ENCODE measurements around the gene MAST2. TPM values are rescaled to one million over a fixed set of nuclear protein-coding genes. Genes with fewer than 3 reads are reported as not detected.
A peak's percentile ranks its signal among the peaks of the same experiment; 100 is the strongest.

Gene MAST2
- total and polyA plus RNA-seq, 9 of the 15 experiments (the other 6 are each of a cell fraction or from before 2014, with no cell fraction given): 0.73 to 32.0 (median 17.8) TPM

DNA sequence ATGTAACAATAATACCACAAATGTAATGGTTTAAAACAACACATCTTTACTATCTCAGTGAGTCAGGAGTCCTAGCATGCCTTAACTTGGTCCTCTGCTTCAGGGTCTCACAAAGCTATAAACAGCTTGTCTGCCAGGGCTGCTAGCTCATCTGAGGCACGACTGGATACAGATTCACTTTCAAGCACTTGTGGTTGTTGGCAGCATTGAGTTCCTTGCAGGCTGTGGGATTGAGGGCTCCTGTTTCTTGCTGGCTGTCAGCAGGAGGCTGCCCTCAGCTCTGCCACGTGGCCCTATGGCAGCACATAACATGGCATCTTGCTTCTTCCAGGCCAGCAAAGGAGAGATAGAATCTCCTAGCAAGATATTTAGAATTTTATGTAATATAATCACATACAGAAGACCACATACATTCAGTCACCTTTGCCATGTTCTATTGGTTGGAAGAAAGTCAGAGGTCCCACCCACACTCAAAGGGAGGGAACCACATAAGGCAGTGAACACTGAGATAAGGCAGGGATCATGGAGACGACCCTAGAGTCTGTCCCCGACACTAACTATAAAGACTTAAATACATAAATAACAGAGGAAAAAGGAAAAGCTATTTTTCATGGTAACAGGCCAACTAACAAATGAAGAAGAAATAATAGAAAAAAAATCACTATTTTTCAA is 34.0 kb upstream of the MAST2 start:
- H3K4me3 ChIP-seq: no peak overlapping the region
- intact Hi-C loops (cut with micrococcal nuclease): no loop called here
- WGBS (ENCODE audit: insufficient coverage, low coverage, missing lambda C conversion rate): 2% methylated on average over 4 of the region's 4 CpGs
- H2AFZ ChIP-seq (ENCODE audit: low read depth, low read length): peak overlapping the region; percentile 98
- no peaks in the 10 kb centered on the region for H3K27me3 ChIP-seq (ENCODE audit: control insufficient read depth in 2 of 2, insufficient read depth in 2 of 2, low read length in 2 of 2)
- H3K4me1 ChIP-seq (replicated peaks in 1 of 2; ENCODE audit: control insufficient read depth in 2 of 2, insufficient read depth in 2 of 2, low read length in 2 of 2): peaks cover 5 to 10% of the 10 kb centered on the region in 2 experiments; a peak in 4 of 5 replicates
- H3K9me1 ChIP-seq (ENCODE audit: control insufficient read depth, insufficient read depth, low read length): no peaks in the 10 kb centered on the region
- peak overlapping the region; percentile 54 for H3K27ac ChIP-seq (ENCODE audit: extremely low read depth, low read depth, low read length)
- FAIRE-seq (peak; percentile 67), DNase-seq (ENCODE audit: extremely low read depth in 1 of 4, low spot score in 3 of 4) (peak; percentile 41 to 74 (median 56)), ATAC-seq (peak; percentile 88)
- CTCF ChIA-PET (ENCODE audit: low intra/inter-chr PET ratio): no interaction called here
- no TSS peak for BruUV-seq (replicated peaks)
- H3K36me3 ChIP-seq (ENCODE audit: control insufficient read depth, insufficient read depth, low read length): no peaks in the 10 kb centered on the region
- H4K20me1 ChIP-seq (replicated peaks; ENCODE audit: control insufficient read depth, insufficient read depth, low read length): no peaks in the 10 kb centered on the region
- H3K9me3 ChIP-seq (replicated peaks; ENCODE audit: control insufficient read depth, insufficient read depth, low read depth, low read length): no peaks in the 10 kb centered on the region
- peak overlapping the region; percentile 22 to 77; a peak in 3 of 4 replicates for H3K9ac ChIP-seq (ENCODE audit: insufficient read depth in 1 of 2, low read depth in 2 of 2, low read length in 2 of 2)
- in situ Hi-C loops (cut with MboI): no loop called here
- no peaks in the 10 kb centered on the region for H3K79me2 ChIP-seq (ENCODE audit: control insufficient read depth, insufficient read depth, low read length)
- POLR2A ChIA-PET: interaction anchor here (0.5 to 2.5 kb wide), 7 partner anchors 11 to 410 kb away, joined by 3 to 9 read pairs (median 3); no protein-coding TSS in a partner anchor
- peak overlapping the region; percentile 61 for H3K4me2 ChIP-seq (ENCODE audit: insufficient read depth, low read length)
- TF ChIP-seq KHSRP (IDR thresholded peaks at IDR 0.05): no peak
- TF ChIP-seq HMG20A (CRISPR knock-in tag; conservative IDR thresholded peaks at IDR 0.05): no peak
- TF ChIP-seq, protein P1, sequence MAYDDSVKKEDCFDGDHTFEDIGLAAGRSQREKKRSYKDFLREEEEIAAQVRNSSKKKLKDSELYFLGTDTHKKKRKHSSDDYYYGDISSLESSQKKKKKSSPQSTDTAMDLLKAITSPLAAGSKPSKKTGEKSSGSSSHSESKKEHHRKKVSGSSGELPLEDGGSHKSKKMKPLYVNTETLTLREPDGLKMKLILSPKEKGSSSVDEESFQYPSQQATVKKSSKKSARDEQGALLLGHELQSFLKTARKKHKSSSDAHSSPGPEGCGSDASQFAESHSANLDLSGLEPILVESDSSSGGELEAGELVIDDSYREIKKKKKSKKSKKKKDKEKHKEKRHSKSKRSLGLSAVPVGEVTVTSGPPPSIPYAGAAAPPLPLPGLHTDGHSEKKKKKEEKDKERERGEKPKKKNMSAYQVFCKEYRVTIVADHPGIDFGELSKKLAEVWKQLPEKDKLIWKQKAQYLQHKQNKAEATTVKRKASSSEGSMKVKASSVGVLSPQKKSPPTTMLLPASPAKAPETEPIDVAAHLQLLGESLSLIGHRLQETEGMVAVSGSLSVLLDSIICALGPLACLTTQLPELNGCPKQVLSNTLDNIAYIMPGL (CRISPR knock-in tag; IDR thresholded peaks at IDR 0.05): no peak
- TF ChIP-seq KLF16 (IDR thresholded peaks at IDR 0.05): no peak
- TF ChIP-seq, protein P2, sequence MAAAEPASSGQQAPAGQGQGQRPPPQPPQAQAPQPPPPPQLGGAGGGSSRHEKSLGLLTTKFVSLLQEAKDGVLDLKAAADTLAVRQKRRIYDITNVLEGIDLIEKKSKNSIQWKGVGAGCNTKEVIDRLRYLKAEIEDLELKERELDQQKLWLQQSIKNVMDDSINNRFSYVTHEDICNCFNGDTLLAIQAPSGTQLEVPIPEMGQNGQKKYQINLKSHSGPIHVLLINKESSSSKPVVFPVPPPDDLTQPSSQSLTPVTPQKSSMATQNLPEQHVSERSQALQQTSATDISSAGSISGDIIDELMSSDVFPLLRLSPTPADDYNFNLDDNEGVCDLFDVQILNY (CRISPR knock-in tag; IDR thresholded peaks at IDR 0.05): no peak
- TF ChIP-seq EZH2 (IDR thresholded peaks at IDR 0.05; ENCODE audit: borderline replicate concordance, low read depth, low read length): no peak
- no peak for TF ChIP-seq TOE1 (IDR thresholded peaks at IDR 0.05; ENCODE audit: borderline replicate concordance)
- no peak for TF ChIP-seq TOE1 (CRISPR knock-in tag; IDR thresholded peaks at IDR 0.05; ENCODE audit: borderline replicate concordance, low read depth)
- peak in 1 of 3 experiments; percentile 28 for TF ChIP-seq YY1 (IDR thresholded peaks at IDR 0.05; ENCODE audit: borderline replicate concordance in 1 of 3, control insufficient read depth in 1 of 3, extremely low read depth in 1 of 3, insufficient read depth in 3 of 3, insufficient read length in 1 of 3, insufficient replicate concordance in 2 of 3, low read depth in 1 of 3, low read length in 2 of 3)
- no peak for TF ChIP-seq BCOR (IDR thresholded peaks at IDR 0.05)
- no peak for TF ChIP-seq CBX2 (IDR thresholded peaks at IDR 0.05; ENCODE audit: insufficient read depth, low read length, poor library complexity, severe bottlenecking)
- TF ChIP-seq ATF7 (IDR thresholded peaks at IDR 0.05): 0 out of 2 replicates have a peak, but pooled peaks have one; percentile 11
- no peak for TF ChIP-seq TFAM (CRISPR knock-in tag; conservative IDR thresholded peaks at IDR 0.05)
- TF ChIP-seq, protein P3, sequence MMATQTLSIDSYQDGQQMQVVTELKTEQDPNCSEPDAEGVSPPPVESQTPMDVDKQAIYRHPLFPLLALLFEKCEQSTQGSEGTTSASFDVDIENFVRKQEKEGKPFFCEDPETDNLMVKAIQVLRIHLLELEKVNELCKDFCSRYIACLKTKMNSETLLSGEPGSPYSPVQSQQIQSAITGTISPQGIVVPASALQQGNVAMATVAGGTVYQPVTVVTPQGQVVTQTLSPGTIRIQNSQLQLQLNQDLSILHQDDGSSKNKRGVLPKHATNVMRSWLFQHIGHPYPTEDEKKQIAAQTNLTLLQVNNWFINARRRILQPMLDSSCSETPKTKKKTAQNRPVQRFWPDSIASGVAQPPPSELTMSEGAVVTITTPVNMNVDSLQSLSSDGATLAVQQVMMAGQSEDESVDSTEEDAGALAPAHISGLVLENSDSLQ (IDR thresholded peaks at IDR 0.05): no peak
- TF ChIP-seq, protein P4, sequence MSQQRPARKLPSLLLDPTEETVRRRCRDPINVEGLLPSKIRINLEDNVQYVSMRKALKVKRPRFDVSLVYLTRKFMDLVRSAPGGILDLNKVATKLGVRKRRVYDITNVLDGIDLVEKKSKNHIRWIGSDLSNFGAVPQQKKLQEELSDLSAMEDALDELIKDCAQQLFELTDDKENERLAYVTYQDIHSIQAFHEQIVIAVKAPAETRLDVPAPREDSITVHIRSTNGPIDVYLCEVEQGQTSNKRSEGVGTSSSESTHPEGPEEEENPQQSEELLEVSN (IDR thresholded peaks at IDR 0.05; ENCODE audit: borderline replicate concordance in 1 of 2, extremely low read depth in 1 of 2, insufficient read depth in 1 of 2, insufficient read length in 1 of 2, low read depth in 1 of 2, low read length in 1 of 2, poor library complexity in 1 of 2, severe bottlenecking in 1 of 2): peak in 1 of 2 experiments; percentile 27
- TF ChIP-seq ZNF174 (CRISPR knock-in tag; IDR thresholded peaks at IDR 0.05): no peak
- TF ChIP-seq NBN (IDR thresholded peaks at IDR 0.05; ENCODE audit: low read depth): no peak
